HG03097 (cell line): Measurements from ENCODE around the gene TRMU.
"Not testable (repeated sequence)": the region's sequence is repeated elsewhere in the genome, so short reads cannot be mapped to it uniquely, and the experiment has no call there.

Experiments used
- ATAC-seq: cut with Tn5 transposase; IDR thresholded peaks from one replicate; pipeline ENCODE4 v1.9.1; 2021; ENCODE audit not compliant: unreplicated experiment, low FRiP score

TRMU gene

DNA sequence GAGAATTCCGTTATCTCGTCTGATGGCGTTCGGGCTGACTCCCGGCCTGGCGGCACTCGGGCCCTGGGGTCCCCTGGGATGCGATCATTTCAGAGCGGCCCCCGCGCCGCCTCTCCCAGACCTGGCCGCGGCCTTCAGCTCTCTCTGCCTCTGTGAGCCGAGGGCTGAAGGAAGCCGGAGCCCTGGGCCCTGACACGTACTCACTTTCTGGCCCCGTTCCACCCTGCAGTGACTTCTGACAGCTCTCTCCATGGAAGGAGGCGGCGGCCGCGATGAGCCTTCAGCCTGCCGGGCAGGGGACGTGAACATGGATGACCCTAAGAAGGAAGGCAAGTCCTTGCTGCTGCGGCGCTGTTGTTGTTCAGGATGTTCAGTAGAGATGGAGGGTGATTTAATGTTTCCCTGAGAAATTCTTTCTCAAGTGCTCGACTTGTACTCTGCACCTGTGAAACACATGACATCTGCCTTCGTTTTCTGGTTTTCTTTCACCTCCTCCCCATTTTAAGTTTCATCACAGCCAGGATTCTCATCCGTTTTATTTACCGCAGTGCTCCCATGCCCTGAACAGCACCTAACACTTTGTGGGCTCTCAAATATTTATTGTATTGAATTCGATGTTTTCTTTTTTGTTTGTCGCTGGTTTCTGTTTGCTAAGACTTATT lies 38.2 kb upstream of the TRMU start:
- peak; percentile 8 for ATAC-seq

DNA sequence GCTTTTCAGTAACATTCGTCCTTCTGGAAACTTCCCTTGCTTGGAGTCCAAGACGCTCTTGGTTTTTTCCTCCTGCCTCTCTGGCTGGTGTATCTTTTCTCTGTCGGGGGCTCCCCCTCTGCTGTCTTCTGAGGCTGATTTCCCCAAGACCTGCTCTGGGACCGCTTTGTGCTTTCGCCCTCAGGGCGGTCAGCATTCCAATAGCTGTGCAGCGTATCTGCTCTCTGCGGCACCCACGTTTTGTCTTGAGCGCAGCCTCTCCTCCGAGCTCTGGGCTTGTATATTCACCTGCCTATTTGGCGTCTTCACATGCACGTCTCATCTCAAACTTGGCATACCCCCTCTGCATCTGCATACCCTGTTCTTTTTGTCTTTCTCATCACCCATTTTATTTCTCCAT lies 36.4 kb upstream of the TRMU start:
- no peak for ATAC-seq

DNA sequence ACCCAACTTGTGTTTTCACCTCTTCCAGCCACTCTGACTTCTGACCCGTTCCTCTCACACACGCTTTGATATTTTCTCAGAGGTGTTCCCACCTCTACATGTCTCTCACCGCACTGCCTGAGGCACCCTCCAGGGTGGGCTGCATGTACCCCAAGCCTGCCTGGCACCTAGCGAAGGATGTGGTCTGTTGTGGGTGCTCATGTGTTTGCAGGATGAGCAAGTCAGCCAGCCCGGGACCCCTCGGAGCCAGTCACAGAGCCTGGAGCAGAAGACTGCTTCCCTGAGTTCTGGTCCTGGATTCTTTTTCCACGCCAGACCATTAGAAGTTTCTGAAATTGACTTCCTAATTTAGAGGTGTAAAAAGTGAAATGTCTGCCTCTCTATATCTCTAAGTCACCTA lies 35.0 kb upstream of the TRMU start:
- ATAC-seq = no peak

DNA sequence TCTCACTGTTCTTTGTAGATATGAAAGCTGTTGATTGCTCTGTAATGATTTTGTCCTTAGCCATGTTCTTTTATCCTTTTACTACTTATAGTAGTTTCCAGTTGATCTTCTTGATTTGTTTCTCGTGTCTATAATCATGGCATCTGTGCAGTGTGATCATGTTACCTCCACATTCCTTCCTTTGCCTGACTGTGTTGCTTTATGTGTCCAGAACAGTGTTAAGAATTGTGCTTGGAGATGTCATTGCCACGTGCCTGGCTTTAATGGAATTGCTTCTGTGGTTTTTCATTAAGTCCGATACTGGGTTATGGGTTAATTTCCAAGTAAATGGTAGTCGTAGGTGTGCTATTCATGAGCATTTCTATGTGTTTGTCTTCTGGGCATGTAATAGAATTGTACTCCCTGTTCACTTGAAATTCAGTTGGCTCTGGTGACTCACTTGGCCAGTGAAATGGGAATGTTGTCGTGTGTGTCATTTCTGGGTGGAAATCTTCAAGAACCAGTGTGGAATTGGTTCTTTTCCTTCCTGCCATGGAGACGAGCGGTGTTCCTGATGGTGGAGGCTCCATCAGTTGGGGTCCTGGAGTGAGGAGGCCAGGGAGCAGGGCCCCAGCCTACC lies 32.1 kb upstream of the TRMU start:
- ATAC-seq = no peak

GRCh38 chr22:46308283-46308988 lies 27.1 kb upstream of the TRMU start:
- ATAC-seq = no peak

- ATAC-seq = no peak
Observed at GRCh38 chr22:46309526-46310085, 25.9 kb upstream of the TRMU start.

GRCh38 chr22:46312056-46312455 lies 23.5 kb upstream of the TRMU start:
- no peak for ATAC-seq

DNA sequence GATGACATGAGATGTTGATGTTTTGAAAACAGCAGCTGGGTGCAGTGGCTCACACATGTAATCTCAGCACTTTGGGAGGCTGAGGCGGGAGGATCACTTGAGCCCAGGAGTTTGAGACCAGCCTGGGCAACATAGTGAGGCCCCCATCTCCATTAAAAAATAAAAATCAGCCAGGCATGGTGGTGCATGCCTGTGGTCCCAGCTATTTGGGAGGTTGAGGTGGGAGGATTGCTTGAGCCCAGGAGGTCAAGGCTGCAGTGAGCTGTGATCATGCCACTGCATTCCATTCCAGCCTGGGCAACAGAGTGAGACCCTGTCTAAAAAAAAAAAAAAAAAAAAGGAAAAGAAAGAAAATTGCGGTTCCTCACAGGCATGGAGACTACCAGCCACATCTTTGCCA lies 22.7 kb upstream of the TRMU start:
- ATAC-seq = not testable (repeated sequence)

- no peak for ATAC-seq
Observed at GRCh38 chr22:46315976-46316375, 19.5 kb upstream of the TRMU start.

GRCh38 chr22:46317646-46318045 lies 17.9 kb upstream of the TRMU start:
- ATAC-seq = no peak

- no peak for ATAC-seq
Observed at GRCh38 chr22:46318576-46318975, 16.9 kb upstream of the TRMU start.

- ATAC-seq = no peak
Observed at GRCh38 chr22:46319319-46319718, 16.2 kb upstream of the TRMU start.

DNA sequence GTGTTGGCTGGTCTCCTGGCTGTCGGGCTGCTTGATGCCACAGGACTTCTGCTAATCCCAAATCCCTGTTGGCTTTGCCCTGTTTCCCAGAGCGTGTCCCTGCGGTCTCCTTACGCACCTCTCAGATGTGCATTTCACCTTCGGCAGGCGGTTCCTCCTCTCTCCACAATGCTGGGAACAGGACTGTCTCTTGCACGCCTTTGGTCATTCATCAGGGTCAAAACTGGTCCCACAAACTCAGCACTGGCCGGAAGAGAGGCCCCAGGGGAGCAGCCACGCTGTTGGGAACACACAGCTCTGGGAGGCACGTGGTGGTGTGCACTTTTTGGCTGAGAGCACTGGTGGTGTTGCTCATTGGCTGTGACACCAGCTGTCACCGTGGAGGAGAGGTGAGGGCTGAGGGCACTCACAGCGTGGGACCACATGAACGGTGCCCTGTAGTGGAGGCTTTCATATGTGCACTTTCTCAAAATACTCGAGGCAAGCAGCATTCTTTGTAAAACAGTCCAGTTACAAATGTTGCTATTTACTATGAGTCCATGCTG lies 15.3 kb upstream of the TRMU start:
- no peak for ATAC-seq

DNA sequence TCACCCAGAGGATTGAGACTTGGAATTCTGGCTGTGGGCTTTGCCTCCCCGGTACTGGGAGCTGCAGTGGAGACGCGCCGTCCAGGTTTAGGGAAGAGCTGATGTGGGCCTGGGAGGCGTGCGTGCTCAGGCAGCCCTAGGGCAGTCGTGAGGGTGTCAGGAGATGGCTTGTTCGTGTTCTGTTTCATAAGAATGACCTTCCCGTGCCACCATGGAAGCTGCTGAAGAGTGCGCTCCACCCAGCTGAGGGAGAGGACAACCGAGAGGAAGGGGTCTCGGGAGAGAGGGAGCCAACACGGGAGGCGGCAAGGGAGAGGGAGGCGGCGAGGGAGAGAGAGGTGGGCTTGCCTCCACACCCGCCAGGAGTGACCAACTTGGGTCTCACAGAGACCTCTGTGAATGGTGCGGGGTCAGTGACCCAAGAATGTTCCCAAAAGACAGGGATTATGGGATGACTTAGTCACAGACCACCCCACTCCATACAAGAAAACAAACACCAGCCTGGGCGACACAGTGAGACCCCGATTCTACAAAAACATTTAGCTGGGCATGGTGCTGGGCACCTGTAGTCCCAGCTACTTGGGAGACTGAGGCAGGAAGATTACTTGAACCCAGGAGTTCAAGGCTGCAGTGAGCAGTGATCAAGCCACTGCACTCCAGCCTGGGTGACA lies 14.7 kb upstream of the TRMU start:
- no peak for ATAC-seq

- no peak for ATAC-seq
Observed at GRCh38 chr22:46322711-46323110, 12.8 kb upstream of the TRMU start.

- ATAC-seq = no peak
Observed at GRCh38 chr22:46323162-46323561, 12.4 kb upstream of the TRMU start.

- no peak for ATAC-seq
Observed at GRCh38 chr22:46326066-46326680, 9.3 kb upstream of the TRMU start.

- ATAC-seq = no peak
Observed at GRCh38 chr22:46327691-46328465, 7.6 kb upstream of the TRMU start.

GRCh38 chr22:46328797-46329196 lies 6.7 kb upstream of the TRMU start:
- no peak for ATAC-seq

DNA sequence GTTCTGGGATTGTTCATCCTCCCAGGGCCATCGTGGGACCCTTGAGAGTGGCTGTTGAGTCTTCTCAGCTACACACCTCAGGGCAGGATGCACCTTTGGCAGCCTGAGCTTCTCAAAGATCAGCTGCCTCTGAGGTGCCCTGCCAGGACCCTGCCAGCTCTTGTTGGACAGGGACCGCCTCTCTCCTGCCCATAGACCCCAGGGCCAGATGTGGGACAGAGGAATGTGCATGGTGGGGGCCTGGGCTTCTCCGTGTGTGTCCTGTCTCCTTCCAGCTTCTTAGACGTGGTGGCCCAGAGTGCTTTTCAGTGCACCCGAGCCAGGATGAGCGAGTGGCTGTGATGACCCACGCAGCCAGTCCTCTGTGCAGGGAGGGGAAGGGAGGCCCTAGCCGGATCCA lies 5.9 kb upstream of the TRMU start:
- ATAC-seq = no peak
